Hematopoietic multipotent progenitor cell treated with erythropoietin and hydrocortisone succinate and interleukin-3 and kit ligand, for 4 days (in vitro differentiated cells): ENCODE results near the gene PXDN.

Source experiments
- DNase-seq: peaks from one replicate; pipeline ENCODE4 v3.0.0-alpha.2; 2015

The PXDN gene

DNA sequence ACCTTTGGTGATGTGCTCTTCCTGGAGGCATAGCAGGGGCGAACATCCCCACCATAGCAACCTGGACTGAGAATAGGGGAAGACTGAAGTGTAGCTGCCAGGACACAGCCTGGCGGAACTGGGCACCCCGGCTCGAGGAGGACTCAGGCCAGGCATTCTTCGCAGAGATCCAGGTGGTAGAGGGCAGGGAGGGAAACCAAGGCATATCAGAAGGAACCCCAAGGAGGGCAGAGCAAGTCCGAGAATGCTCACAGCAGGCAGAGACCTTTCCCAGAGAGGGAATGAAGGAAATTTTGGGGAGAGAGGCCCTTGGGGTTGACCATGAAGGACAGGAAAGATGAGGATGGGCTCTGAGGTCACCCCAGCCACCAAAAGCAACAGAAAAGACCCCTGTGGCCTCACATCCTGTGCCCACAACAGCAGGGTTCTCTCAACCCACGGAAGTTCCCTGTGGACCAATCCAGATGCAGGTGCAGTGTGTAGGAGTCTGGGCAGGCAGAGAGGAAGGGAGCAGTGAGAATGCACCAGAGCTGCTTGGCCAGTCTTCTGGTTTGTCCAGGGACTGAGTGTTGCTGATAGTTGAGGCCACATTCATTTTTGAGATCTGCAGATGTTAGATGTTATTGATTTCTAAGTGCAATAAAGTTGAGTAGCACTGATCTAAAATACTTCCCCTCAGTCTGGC, 136.9 kb downstream of the PXDN start:
- DNase-seq, result no peak

DNA sequence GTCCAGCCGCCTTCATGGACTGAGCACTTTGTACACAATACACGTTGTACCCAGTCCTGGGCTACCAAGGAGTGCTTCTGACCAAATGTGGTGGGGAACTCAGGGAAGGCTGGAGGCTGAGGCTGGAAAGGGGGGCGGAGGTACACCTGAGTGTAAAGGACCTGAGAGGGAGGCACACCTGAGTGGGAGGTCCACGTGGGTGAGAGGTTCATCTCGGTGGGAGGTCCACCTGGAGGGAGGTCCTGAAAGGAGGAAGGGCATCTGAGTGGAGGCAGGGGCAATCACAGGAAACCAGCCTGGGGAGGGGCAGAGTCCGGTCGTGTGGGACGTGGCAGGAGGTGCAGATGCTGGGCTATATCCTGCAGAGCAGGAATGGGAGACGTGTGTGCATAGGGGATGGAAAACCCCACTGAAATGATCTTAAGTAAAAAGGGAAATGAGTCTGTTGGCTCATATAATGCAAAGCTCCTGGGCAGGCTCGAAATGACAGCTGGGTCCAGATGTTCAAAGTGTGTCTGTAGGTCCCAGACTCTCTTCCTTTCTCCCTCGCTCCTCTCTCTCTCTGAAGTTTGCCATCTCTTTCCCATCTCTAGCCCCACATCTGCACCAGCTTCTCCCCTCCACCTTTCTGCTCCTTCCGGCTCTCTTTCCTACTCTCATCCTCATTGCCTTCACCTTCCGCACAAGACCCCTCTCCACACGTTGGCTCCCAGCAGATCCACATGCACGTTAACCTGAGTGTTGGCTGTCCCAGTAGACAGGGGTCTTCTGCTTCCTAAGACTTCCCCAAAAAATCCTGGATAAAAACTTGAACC, 137.7 kb downstream of the PXDN start:
- no peak for DNase-seq

DNA sequence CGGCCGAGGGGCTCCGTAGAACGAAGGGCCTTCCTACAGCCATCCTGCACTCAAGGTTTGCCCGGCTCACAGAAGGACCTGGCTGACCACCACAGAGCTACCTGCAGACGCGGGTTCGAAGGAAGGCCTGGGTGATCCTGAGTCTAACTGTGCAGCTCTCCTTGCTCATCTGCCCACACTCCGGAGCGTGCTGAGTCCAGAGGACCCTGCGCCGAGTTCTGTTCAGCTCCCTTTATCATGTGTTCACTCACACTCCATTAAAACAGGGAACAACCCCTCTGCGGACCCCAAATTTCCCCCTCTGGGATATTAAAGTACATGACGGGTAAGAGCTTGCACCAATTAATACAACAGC, 138.3 kb downstream of the PXDN start:
- no peak for DNase-seq

DNA sequence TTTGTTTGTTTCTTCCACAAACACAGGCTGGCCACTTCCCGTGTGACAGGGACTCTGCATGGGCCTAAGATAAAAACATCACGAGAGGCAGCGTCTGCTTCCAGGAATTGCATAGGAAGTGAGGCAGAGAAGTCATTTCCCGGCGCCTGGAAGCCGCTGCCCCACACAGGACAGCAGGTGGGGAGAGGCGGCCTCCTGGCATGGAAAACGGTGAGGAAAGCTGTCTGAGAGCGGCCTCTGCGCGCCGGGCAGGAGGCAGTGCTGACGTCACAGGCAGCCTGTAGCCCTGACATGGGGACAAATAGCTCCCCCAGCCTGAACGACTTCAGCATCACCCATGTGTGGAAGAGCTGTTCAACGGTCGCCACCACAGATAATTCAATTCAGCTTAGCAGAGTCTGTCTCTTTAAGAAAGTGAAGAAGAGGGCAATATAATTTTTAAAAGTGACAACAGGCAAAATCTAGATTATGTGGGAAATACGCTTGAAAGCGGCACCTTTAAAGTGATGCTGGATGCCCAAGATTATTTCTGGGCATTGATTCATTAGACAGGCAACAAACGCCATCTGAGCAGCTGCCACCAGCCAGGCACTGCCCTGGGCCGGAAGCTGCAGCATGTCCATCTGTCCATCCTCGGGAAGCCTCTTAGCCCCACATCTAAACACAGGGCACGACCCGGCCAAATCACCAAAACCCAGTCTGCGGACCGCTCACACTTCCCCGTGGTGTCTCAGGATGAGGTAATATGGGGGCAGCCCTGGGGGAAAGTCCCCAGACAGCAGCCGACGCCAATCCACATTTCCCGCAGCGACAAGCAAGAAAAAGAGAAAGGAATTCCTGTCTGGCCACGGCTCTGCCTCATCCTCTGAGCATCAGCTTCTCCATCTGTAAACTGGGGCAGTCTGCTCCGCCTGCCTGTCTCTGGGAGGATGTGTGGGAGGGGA, 138.9 kb downstream of the PXDN start:
- no peak for DNase-seq

DNA sequence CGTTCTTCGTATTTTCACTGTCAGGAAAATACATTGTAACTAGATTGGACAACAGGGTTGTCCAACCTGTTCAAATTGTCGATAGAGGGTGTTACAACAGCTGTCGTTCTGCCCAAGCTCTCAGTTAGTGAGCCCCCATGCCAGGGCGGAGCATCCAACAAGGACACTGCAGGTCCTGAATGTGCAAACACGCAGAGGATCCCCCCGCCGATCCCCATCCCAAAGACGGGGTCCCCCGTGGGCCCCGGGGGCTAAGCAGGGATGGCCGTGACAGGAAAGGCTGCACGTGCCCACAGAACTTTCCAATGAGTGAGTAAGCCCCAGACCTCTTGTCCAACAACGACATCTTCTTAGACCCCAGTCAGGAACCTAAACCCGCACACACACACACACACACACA, 140.8 kb downstream of the PXDN start:
- DNase-seq, result no peak

DNA sequence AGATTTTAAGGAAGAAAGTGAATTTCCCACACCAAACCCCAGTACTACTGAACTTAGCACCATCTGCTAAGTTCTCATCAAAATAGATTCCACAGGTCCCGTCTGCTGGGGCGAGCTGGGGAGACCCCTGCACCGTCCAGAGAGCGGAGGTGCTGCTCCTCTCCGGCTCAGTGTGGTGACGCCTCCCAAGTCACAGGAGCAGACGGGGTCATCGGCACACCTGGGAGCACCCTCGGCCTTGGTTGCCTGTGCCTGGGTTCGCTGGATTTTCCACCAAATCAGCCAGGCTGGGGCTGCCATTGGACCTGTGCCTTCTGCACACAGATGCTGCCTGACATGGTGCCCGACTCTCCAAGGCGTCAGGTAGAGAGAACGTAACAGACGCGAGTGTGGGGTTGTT, 141.3 kb downstream of the PXDN start:
- no peak for DNase-seq

DNA sequence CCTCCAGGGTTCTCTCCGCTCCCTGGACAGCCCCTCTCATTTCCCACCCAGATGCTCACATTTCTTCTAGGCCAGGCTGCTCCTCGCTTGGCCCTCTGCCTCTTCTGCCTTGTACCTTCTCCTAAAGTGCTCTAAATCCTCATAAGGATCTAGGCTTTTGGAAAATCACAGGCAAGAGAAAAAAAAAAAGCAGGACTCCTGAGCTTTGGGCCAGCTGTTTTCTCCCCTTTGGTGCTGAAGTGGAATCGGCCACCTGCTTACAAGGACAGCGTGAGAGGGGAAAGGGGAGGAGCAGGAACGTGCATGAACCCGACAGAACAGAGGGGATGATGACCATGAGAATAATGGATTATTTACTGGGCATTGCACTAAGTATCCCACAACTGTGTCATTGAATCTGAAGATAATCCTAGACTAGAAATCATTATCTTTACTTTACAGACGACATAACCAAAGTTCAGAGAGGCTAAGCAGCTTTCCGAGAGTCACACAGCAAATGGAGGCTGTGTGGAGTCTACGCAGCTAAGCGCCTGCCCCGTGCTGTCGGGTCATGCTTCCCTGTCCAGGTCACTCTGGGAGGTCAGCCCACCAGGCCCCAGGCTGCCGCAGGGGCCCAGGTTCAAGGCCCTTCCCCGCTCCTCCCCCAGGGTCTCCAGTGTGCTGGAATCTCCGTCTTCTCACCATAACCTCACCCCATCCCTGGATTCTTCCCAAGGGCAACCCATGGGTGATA, 141.9 kb downstream of the PXDN start:
- no peak for DNase-seq

DNA sequence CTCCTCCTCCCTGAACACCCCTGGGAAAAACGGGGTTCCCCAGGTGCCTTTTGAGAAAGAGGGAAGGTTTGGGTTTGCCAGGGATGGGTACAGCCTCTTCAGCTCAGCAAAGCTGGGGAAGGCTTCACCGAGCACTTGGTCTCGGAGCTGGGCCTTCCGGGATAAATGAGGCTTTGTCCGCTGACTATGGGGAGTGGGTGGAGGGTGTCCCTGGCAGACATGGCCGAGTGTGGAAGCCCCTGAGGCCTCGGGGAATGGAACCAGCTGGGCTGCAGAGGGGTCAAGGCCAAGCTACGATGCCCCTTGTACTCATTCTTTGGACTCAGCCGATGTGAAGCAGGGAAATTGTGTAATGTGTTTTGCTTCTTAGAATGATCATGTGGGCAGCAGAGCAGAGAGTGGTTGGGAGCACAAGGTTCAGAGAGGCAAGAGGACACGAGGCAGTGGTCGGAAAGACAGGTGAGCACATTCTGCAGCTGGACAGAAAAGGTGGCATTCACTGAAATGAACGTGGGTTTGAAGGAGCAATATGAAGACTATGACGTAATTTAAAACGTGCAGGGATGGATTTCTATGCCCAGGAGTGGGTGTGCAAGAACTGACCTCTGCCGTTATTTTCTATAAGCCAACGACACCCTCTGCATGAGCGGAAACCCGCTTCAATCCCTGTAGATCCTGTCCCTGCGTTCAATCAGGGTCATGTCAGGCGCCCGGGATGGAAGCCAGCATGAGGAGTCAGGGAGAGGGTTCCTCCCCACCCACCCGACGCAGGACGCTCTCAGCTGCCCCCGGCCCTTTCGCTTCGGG, 142.6 kb downstream of the PXDN start:
- DNase-seq, result no peak

DNA sequence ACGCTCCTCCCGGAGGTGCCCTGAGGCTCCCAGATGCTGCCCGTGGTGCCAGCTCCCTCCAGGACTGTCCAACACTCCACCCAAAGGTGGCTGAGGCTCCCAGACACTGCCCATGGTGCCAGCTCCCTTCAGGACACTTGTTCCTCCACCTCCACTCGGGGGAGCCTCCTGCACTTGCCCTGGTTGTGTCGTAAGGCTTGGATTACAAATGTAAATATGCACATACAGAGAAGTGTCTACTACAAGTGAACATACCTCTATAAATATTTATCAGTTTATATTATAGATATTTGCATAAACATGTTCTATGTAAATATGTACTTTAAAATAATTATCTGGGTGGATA, 143.3 kb downstream of the PXDN start:
- no peak for DNase-seq

DNA sequence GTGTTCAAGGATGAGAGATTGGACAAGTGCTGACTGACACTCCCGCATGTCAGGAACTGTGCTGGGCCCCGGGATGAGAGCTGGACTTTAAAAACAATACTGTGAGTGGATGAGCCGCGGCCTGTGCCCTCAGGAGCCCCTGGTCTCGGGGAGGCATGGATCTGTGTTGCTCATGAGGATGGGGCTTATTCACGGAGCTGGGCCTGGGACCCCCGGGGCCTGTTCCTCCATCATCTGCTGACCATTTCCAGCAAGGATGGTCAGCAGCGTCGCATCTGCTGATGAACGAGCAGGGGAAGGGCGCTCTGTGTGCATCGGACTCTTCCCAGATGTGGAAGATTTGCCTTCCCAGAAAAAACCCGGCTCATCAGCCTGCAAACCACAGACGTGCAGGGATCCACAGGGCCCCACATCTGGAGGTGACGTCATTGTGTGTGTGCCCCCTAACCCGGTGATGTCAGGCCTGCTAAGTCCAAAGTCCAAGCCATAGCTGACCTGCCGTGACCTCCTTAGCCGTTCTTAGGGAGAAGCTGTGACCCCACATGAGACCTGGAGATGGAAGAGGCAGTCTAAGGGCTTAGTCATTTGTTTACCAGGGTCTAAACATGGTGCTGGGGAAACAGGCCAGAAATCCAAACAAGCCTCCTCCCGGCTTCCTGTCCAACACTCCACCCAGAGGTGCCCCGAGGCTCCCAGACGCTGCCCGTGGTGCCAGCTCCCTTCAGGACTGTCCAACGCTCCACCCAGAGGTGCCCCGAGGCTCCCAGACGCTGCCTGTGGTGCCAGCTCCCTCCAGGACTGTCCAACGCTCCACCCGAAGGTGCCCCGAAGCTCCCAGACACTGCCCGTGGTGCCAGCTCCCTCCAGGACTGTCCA, 143.9 kb downstream of the PXDN start:
- no peak for DNase-seq

DNA sequence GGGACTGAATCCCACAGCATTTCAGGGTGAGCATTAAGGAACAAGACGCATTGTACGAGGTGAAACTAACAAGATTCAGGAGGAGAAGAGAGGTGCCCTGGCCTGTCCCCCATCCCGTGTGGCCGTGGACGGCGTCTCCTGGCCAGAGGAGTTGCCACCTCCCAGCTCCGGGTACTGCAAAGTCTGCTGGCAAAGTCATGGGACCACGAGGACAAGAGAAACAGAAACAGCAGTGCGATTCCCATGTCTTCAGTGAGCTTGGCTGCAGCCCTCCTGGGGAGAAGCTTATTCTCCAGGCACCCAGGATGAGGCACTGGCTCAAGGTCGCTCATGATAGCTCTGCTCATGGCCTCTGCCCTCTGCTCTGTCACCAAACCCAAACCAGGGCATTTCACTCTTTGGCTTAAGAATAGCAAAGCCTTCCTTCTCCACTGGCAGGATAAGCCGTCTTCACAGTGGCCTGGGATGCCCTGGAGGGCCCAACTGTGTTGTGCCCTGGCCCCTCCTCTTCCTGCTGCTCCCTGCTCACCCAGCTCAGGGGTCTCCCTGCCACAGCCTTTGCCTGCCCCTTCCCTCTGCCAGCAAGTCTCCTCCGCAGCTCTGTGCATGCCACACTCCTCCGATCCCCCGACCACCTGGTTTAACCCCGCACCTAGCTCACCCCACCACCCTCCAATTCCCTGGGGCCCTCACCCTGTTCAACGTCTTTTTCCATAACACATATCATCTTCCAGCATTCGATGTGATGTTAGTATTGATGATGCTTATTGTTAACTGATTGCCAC, 144.8 kb downstream of the PXDN start:
- no peak for DNase-seq

DNA sequence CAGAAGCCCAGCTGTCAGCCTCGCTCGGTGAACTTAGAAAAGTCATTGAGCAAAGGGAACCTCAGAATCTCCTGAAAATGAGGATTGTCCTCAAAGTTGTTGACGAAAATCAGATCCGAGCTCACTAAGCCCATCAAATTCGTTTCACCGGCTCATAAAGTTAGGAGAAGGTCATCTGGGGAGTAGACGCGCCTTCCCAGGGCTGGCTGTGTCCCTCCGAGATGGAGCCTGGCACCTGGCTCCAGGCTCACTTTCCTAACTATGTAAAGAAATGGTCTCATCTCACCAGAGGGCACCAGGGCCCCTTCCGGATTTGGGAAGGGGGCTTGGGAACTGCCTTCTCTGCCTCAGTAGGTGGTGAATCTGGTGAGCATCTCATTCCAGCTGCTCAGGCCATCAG, 145.5 kb downstream of the PXDN start:
- DNase-seq, result no peak

DNA sequence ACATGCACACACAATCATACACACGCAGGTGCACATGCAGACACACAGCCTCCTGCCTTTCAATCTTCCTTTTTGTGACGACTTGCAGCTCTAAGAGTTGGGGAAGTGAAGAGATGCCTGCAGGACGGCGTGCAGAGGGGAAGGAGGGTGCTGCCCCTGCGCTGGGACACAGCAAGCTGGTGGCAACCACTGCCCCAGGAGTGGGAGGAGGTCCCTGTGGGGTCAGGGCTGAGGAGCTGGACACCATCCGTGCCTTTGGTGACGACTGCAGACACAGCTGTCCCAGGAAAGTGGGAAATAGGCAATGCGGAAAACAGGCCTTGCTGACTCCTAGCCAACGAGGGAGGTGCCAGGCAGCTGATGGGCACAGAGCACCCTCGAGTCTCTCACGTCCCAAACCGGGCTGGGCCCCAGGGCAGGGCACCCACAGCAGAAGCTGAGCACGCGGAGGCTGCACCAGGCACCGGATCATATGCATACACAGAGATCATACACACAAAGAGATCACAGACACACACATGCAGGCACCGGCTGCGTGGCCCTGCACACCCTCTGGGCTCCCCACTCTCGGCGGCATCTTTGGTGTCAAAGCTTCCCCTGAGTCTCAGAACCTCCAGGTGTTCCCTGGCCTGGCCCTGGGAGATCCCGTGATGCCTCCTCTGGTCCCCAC, 146.1 kb downstream of the PXDN start:
- no peak for DNase-seq

DNA sequence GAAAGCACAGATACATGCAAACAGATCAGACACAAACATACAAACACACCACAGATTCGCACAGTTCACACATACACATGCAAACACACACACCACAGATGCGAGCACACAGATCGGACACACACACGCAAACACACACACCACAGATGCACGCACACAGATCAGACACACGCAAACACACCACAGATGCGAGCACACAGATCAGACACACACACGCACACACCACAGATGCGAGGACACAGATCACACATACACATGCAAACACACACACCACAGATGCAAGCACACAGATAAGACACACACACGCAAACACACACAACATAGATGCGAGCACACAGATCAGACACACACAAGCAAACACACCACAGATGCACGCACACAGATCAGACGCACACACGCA, 149.0 kb downstream of the PXDN start:
- DNase-seq, result no peak

DNA sequence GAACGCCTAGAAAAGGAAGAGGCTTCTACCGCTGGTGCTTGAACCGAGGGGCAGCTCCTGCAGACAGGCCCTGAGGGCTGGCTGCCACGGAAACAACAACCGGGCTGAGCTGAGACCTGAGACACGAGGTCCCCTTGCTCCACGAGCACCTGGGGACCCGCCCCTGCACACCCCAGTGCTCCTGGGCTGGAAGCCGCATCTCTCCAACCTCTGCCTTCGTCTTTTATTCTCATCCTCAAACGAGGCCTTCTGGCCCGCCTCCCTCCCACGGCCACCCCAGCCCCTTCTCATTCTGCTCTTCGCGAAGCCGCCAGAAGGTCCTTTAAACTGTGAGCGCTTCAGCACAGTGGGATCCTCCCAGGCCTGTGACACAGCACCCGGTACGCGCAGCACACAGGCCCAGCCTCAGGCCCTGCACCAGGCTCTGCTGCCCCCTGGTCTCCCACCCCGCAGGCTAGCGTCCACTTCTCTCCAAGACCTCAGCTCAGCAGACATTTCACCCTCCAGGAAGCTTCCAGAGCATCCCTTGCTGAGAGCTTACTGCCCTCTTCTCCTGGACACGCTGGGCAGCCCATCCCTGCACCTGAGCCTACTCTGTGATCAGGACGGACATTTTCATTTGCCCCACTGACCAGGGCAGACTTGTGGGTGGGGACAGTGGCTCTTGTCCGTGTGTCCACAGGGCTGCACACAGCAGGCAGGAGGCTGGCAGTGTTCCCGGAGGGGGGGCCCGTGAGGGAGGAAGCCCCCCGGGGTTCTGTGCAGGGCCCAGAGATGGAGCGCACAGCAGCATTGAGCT, 149.7 kb downstream of the PXDN start:
- DNase-seq, result no peak

DNA sequence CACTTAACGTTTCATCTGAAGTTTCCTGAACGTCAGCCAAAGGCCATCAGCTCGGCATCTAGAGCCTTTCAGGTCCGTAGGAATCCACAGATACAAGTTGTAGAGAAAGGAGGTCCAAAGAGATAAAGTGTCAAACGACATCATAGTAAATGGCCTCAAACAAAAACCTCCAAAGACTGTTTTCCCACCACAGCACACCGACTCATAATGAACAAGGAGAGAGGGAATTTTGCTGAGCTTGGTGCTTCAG, 150.3 kb downstream of the PXDN start:
- DNase-seq, result no peak

DNA sequence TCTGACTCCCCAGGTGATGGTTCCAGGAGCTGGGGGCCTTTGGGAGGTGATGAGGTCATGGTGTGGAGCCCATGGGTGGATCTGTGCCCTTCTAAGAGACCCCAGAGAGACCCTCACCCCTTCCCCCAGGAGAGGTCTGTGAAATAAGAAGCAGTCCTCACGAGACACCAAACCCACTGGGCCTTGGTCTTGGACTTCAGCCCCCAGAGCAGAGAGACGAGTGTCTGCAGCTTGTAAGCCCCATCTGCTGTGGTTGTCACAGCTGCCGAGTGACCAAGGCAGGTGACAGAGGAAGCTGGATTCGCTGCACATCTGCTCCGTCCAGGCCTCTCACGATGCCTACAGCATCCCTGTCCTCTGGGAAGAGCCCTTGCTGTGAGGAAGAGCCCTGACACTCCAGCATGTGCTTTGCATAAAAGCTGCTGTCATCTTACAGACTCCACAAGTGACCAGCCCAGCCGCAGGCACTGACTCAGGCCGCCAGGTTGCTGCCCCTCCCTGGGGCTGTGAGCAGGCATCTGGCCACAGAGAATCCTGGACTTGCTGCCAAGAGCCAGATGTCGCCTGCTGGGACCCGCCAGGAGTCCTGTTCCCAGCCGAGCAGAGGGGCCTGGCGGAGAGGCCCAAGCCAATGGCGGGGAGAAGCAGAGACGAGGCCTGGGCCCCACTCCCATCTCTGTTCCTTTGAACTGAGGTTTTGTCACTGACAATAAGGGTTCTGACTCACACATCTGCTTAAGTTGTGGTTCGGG, 150.8 kb downstream of the PXDN start:
- DNase-seq, result no peak
